Measurements from ENCODE around the gene RUNX1. TPM values are rescaled to one million over a fixed set of nuclear protein-coding genes. Genes with fewer than 3 reads are reported as not detected.

The RUNX1 gene
- polyA plus RNA-seq, 3 donors = 6.2 to 49.7 (median 8.7) TPM

DNA sequence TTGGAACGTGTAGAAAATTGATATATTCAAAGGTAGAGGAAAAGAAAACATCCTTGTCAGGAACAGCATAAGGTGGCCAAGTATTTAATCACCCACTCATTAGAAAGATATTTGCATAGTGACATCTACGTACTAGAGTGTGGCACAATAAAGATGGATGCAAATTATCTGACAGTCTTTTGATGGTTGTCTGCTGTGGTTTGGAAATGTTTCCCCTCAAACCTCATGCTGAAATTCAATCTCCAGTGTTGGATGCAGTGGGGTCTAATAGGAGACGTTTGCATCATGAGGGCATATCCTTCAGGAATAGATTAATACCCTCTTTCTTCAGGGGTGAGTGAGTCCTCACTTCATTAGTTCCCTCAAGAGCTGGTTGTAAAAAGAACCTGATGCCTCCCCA, 34.1 kb upstream of the RUNX1 start:
- no peaks in the 10 kb centered on the region for H3K36me3 Mint-ChIP-seq
- Histone ChIP-seq H3K4me3 (replicated peaks in 1 of 3; ENCODE audit: low read depth in 2 of 3, low read length in 3 of 3) (no peak overlapping the region), H3K27ac (ENCODE audit: low read depth in 1 of 2, low read length in 2 of 2) (no peak overlapping the region), H3K36me3 (replicated peaks in 1 of 2; ENCODE audit: control insufficient read depth in 1 of 2, insufficient read depth in 2 of 2, low read length in 2 of 2) (no peaks in the 10 kb centered on the region), H2AFZ (ENCODE audit: insufficient read depth, low read depth, low read length, poor library complexity, severe bottlenecking) (no peak overlapping the region), H3K4me1 (ENCODE audit: control insufficient read depth in 1 of 2, insufficient read depth in 2 of 2, low read length in 2 of 2) (no peaks in the 10 kb centered on the region), H3K27me3 (ENCODE audit: control insufficient read depth in 2 of 2, insufficient read depth in 2 of 2, low read length in 2 of 2) (no peaks in the 10 kb centered on the region), H3K79me2 (ENCODE audit: insufficient read depth, low read length) (no peaks in the 10 kb centered on the region), H3K9ac (ENCODE audit: insufficient read depth, low read length, poor library complexity, severe bottlenecking) (no peak overlapping the region), H4K20me1 (ENCODE audit: insufficient read depth, low read length) (no peaks in the 10 kb centered on the region), H3K9me3 (replicated peaks in 1 of 2; ENCODE audit: control insufficient read depth in 1 of 2, insufficient read depth in 1 of 2, low read length in 2 of 2) (no peaks in the 10 kb centered on the region), H3K4me2 (replicated peaks; ENCODE audit: extremely low read depth, low read length, poor library complexity, severe bottlenecking) (no peak overlapping the region)
- TF ChIP-seq, protein P1, sequence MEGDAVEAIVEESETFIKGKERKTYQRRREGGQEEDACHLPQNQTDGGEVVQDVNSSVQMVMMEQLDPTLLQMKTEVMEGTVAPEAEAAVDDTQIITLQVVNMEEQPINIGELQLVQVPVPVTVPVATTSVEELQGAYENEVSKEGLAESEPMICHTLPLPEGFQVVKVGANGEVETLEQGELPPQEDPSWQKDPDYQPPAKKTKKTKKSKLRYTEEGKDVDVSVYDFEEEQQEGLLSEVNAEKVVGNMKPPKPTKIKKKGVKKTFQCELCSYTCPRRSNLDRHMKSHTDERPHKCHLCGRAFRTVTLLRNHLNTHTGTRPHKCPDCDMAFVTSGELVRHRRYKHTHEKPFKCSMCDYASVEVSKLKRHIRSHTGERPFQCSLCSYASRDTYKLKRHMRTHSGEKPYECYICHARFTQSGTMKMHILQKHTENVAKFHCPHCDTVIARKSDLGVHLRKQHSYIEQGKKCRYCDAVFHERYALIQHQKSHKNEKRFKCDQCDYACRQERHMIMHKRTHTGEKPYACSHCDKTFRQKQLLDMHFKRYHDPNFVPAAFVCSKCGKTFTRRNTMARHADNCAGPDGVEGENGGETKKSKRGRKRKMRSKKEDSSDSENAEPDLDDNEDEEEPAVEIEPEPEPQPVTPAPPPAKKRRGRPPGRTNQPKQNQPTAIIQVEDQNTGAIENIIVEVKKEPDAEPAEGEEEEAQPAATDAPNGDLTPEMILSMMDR (IDR thresholded peaks at IDR 0.05) = no peak
- intact Hi-C loops (cut with micrococcal nuclease) = no loop called here
- peaks cover 0 to 2% (median 0%) of the 10 kb centered on the region in 3 donors for H3K27me3 Mint-ChIP-seq (ENCODE audit: low read depth in 3 of 3)
- no peak overlapping the region for H3K27ac Mint-ChIP-seq
- DNase-seq = no peak
- no CpG with 5 or more reads among the region's 3 CpGs for WGBS (ENCODE audit: insufficient coverage)
- H3K4me3 Mint-ChIP-seq = no peak overlapping the region
- H3K4me1 Mint-ChIP-seq = no peaks in the 10 kb centered on the region
- peaks cover 3 to 10% (median 6%) of the 10 kb centered on the region in 7 donors for H3K9me3 Mint-ChIP-seq

DNA sequence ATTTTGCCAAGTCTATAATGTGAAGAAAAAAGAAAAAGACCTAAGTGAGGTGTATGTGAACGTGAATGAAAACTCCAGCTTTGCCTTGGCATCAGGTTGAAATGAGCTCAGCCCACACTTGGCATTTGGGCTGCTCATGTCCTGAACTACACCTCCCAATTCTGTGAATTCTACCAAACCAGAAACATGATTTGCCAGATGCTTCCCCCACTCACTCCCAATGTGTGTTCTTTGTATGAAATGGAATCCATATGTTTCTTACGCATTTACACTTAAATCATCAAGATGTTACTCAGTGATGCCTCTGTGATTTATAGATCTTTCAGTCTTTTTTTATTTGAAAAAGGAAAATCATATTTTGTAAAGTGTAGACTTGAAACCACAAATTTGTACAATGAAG, 32.8 kb upstream of the RUNX1 start:
- Histone ChIP-seq H3K36me3 (replicated peaks in 1 of 2; ENCODE audit: control insufficient read depth in 1 of 2, insufficient read depth in 2 of 2, low read length in 2 of 2) (no peaks in the 10 kb centered on the region), H3K27me3 (ENCODE audit: control insufficient read depth in 2 of 2, insufficient read depth in 2 of 2, low read length in 2 of 2) (no peaks in the 10 kb centered on the region), H2AFZ (ENCODE audit: insufficient read depth, low read depth, low read length, poor library complexity, severe bottlenecking) (no peak overlapping the region), H3K9ac (ENCODE audit: insufficient read depth, low read length, poor library complexity, severe bottlenecking) (no peak overlapping the region), H3K9me3 (replicated peaks in 1 of 2; ENCODE audit: control insufficient read depth in 1 of 2, insufficient read depth in 1 of 2, low read length in 2 of 2) (no peaks in the 10 kb centered on the region), H3K27ac (ENCODE audit: low read depth in 1 of 2, low read length in 2 of 2) (no peak overlapping the region), H3K4me1 (ENCODE audit: control insufficient read depth in 1 of 2, insufficient read depth in 2 of 2, low read length in 2 of 2) (no peaks in the 10 kb centered on the region), H3K79me2 (ENCODE audit: insufficient read depth, low read length) (no peaks in the 10 kb centered on the region), H3K4me3 (replicated peaks in 1 of 3; ENCODE audit: low read depth in 2 of 3, low read length in 3 of 3) (no peak overlapping the region), H4K20me1 (ENCODE audit: insufficient read depth, low read length) (no peaks in the 10 kb centered on the region), H3K4me2 (replicated peaks; ENCODE audit: extremely low read depth, low read length, poor library complexity, severe bottlenecking) (no peak overlapping the region)
- intact Hi-C loops (cut with micrococcal nuclease) = no loop called here
- TF ChIP-seq, protein P1 (IDR thresholded peaks at IDR 0.05) = no peak
- H3K27me3 Mint-ChIP-seq (ENCODE audit: low read depth in 3 of 3) = peaks cover 0 to 2% (median 0%) of the 10 kb centered on the region in 3 donors
- DNase-seq = no peak
- H3K36me3 Mint-ChIP-seq = no peaks in the 10 kb centered on the region
- no peaks in the 10 kb centered on the region for H3K4me1 Mint-ChIP-seq
- peaks cover 3 to 10% (median 9%) of the 10 kb centered on the region in 7 donors for H3K9me3 Mint-ChIP-seq
- no peak overlapping the region for H3K27ac Mint-ChIP-seq
- WGBS (ENCODE audit: insufficient coverage) = no CpG with 5 or more reads among the region's 2 CpGs
- no peak overlapping the region for H3K4me3 Mint-ChIP-seq
